Neuronal stem cell (in vitro differentiated cells): ENCODE data around the gene PID1.
"Not testable (repeated sequence)": the region's sequence is repeated elsewhere in the genome, so short reads cannot be mapped to it uniquely, and the experiment has no call there.

Source experiments
- DNase-seq: peaks from one replicate; pipeline ENCODE4 v3.0.0-alpha.2; 2013; ENCODE audit warnings: low spot score
- H2AFZ ChIP-seq: one replicate; pipeline ENCODE4 v1.6.1; 2013; ENCODE audit warnings: mild to moderate bottlenecking, low read length, inconsistent platforms
- H2AK5ac ChIP-seq: 2 replicates; pipeline ENCODE4 v1.6.1; 2013; ENCODE audit warnings: low read depth, mild to moderate bottlenecking, inconsistent platforms, low read length, moderate library complexity, mixed read lengths
- H2BK120ac ChIP-seq: 2 replicates; pipeline ENCODE4 v1.6.1; 2013; ENCODE audit warnings: low read depth, mild to moderate bottlenecking, inconsistent platforms, low read length, moderate library complexity, mixed read lengths
- H2BK12ac ChIP-seq: one replicate; pipeline ENCODE4 v1.6.1; 2013; ENCODE audit warnings: low read length, inconsistent platforms
- H2BK15ac ChIP-seq: 2 replicates; pipeline ENCODE4 v1.6.1; 2013; ENCODE audit warnings: mild to moderate bottlenecking, low read length, inconsistent platforms, mixed read lengths
- H2BK5ac ChIP-seq: one replicate; pipeline ENCODE4 v1.6.1; 2013; ENCODE audit warnings: inconsistent platforms, mild to moderate bottlenecking, low read length, moderate library complexity
- H3K14ac ChIP-seq: one replicate; pipeline ENCODE4 v1.6.1; 2013; ENCODE audit warnings: low read length, inconsistent platforms
- H3K18ac ChIP-seq: 2 replicates; pipeline ENCODE4 v1.6.1; 2013; ENCODE audit warnings: low read length, inconsistent platforms
- H3K23ac ChIP-seq: 2 replicates; pipeline ENCODE4 v1.6.1; 2013; ENCODE audit warnings: low read depth, mild to moderate bottlenecking, mixed read lengths, low read length, inconsistent platforms; ENCODE audit not compliant: poor library complexity
- H3K27ac ChIP-seq: replicated peaks from 3 replicates; pipeline ENCODE4 v1.5.1; 2013; ENCODE audit warnings: low read length, inconsistent platforms
- H3K27me3 ChIP-seq, 3 experiments: 2 replicates each; pipeline ENCODE4 v1.6.1; 2013; ENCODE audit warnings: low read length in 3 of 3, mild to moderate bottlenecking in 2 of 3, inconsistent platforms in 1 of 3, low read depth in 1 of 3, mixed read lengths in 1 of 3, moderate library complexity in 1 of 3; ENCODE audit not compliant: control insufficient read depth in 3 of 3, insufficient read depth in 3 of 3
- H3K36me3 ChIP-seq, 2 donors: replicated peaks in 1 of 2; 2 replicates each; pipeline ENCODE4 v1.6.1; 2013; ENCODE audit warnings: low read length in 2 of 2; ENCODE audit not compliant: control insufficient read depth in 2 of 2, insufficient read depth in 2 of 2
- H3K4ac ChIP-seq: 2 replicates; pipeline ENCODE4 v1.6.1; 2013; ENCODE audit warnings: inconsistent platforms, mild to moderate bottlenecking, low read length, moderate library complexity
- H3K4me1 ChIP-seq, 2 donors: 1 replicate in 1 of 2; 2 replicates in 1 of 2; pipeline ENCODE4 v1.6.1; 2013; ENCODE audit warnings: low read length in 2 of 2, low read depth in 1 of 2; ENCODE audit not compliant: control insufficient read depth in 2 of 2, insufficient read depth in 1 of 2
- H3K4me2 ChIP-seq: one replicate; pipeline ENCODE4 v1.6.1; 2013; ENCODE audit warnings: mild to moderate bottlenecking, low read length, inconsistent platforms; ENCODE audit not compliant: insufficient read depth, poor library complexity, severe bottlenecking
- H3K4me3 ChIP-seq, 2 donors: 2 replicates each; pipeline ENCODE4 v1.5.1; 2013; ENCODE audit warnings: low read length in 2 of 2, mild to moderate bottlenecking in 2 of 2, inconsistent platforms in 1 of 2, moderate library complexity in 1 of 2
- H3K79me1 ChIP-seq: one replicate; pipeline ENCODE4 v1.6.1; 2013; ENCODE audit warnings: low read depth, mild to moderate bottlenecking, inconsistent platforms, low read length, moderate library complexity
- H3K9ac ChIP-seq: one replicate; pipeline ENCODE4 v1.6.1; 2013; ENCODE audit warnings: mild to moderate bottlenecking, low read depth, low read length, inconsistent platforms; ENCODE audit not compliant: poor library complexity
- H3K9me3 ChIP-seq, 2 donors: replicated peaks in 1 of 2; 2 replicates each; pipeline versions ENCODE3 to v1.6.1; 2013; ENCODE audit warnings: low read length in 2 of 2, mild to moderate bottlenecking in 2 of 2, inconsistent platforms in 1 of 2, low read depth in 1 of 2, mixed read lengths in 1 of 2, moderate library complexity in 1 of 2; ENCODE audit not compliant: control insufficient read depth in 2 of 2, insufficient read depth in 1 of 2
- H4K8ac ChIP-seq: one replicate; pipeline ENCODE4 v1.6.1; 2013; ENCODE audit warnings: low read depth, mild to moderate bottlenecking, inconsistent platforms, low read length, moderate library complexity
- H4K91ac ChIP-seq: one replicate; pipeline ENCODE4 v1.6.1; 2013; ENCODE audit warnings: low read length, low read depth, mild to moderate bottlenecking, inconsistent platforms; ENCODE audit not compliant: poor library complexity
- WGBS, 2 donors: extraction: QIAGEN DNeasy Blood & Tissue Kit; methylation state at CpG; one replicate each; pipeline ENCODE4 v1.1.7; 2013; ENCODE audit warnings: missing lambda C conversion rate in 2 of 2, mixed read lengths in 1 of 2; ENCODE audit not compliant: insufficient read length in 2 of 2, insufficient replicate concordance in 1 of 2; ENCODE audit errors: extremely low coverage in 2 of 2; 5-methylcytosine and 5-hydroxymethylcytosine counted together

The PID1 gene

DNA sequence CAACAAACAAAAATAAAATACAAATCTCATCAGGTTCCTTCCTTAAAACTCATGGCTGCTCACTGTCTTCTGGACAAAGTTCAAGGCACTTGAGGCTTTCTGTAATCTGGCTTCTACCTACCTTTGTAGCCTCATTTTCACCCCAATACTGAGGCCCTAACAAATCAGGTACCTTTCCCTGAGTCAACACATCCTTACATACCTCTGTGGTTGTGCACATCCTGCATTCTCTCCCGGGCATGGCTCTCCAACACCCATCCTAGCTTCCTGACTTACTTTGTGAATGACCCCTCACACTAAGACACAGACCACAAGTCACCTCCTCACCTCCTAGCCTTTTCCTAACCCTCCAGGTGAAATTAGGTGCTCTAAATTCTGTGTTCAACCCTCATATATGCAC lies 190.9 kb downstream of the PID1 start:
- no peaks in the 10 kb centered on the region for H3K27me3 ChIP-seq
- peaks cover 0 to 1% of the 10 kb centered on the region in 2 donors for H3K9me3 ChIP-seq
- no peaks in the 10 kb centered on the region for H3K79me1 ChIP-seq
- H3K23ac ChIP-seq: no peak overlapping the region
- no peak overlapping the region for H3K14ac ChIP-seq
- H3K9ac ChIP-seq: no peak overlapping the region
- no peak overlapping the region for H3K27ac ChIP-seq
- DNase-seq: no peak
- no peaks in the 10 kb centered on the region for H3K4me1 ChIP-seq
- H2BK12ac ChIP-seq: no peak overlapping the region
- no peak overlapping the region for H2BK15ac ChIP-seq
- H3K4me3 ChIP-seq: no peak overlapping the region
- H3K18ac ChIP-seq: no peak overlapping the region
- H4K91ac ChIP-seq: no peak overlapping the region
- no peak overlapping the region for H4K8ac ChIP-seq
- H3K4ac ChIP-seq: no peak overlapping the region
- H3K4me2 ChIP-seq: no peak overlapping the region
- H3K36me3 ChIP-seq: no peaks in the 10 kb centered on the region
- H2AK5ac ChIP-seq: no peak overlapping the region
- H2BK120ac ChIP-seq: no peak overlapping the region
- WGBS, 2 donors: no CpG with 5 or more reads among the region's 1 CpG
- no peak overlapping the region for H2AFZ ChIP-seq
- no peak overlapping the region for H2BK5ac ChIP-seq

DNA sequence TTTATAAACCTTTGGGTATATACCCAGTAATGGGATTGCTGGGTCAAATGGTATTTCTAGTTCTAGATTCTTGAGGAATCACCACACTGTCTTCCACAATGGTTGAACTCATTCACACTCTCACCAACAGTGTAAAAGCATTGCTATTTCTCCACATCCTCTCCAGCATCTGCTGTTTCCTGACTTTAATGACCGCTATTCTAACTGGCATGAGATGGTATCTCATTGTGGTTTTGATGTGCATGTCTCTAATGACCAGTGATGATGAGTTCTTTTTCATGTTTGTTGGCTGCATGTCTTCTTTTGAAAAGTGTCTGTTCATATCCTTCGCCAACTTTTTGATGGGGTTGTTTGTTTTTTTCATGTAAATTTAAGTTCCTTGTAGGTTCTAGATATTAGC lies 194.2 kb downstream of the PID1 start:
- H2BK12ac ChIP-seq: not testable (repeated sequence)
- no CpG with 5 or more reads among the region's 2 CpGs for WGBS, 2 donors

DNA sequence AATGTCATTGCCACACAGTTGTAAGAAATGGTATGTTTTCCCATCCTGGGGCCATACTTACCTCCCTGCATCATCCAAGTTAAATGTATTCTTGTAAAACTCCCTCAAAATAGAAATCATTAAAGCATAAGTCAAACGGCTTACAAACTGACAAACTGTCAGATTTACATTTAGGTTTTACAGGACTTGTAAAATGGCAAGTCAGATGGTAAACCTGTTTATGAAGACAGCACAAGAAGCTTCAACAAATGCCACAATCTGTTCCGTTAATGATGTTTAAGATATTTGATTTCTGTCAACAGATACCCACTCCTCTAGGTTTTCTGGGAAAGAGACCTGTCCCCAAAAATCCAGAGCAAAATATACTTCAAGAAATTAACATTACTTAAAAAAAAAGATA lies 197.2 kb downstream of the PID1 start:
- H3K23ac ChIP-seq: no peak overlapping the region
- no peak overlapping the region for H3K9ac ChIP-seq
- no peak overlapping the region for H3K4me2 ChIP-seq
- no peaks in the 10 kb centered on the region for H3K4me1 ChIP-seq
- no peak for DNase-seq
- no peak overlapping the region for H4K91ac ChIP-seq
- H3K14ac ChIP-seq: no peak overlapping the region
- no peak overlapping the region for H3K4me3 ChIP-seq
- WGBS, 2 donors: no CpG with 5 or more reads among the region's 2 CpGs
- H3K18ac ChIP-seq: no peak overlapping the region
- no peaks in the 10 kb centered on the region for H3K9me3 ChIP-seq
- H2BK12ac ChIP-seq: no peak overlapping the region
- H2BK15ac ChIP-seq: no peak overlapping the region
- no peak overlapping the region for H2AK5ac ChIP-seq
- no peak overlapping the region for H3K4ac ChIP-seq
- no peak overlapping the region for H4K8ac ChIP-seq
- H3K36me3 ChIP-seq: no peaks in the 10 kb centered on the region
- no peak overlapping the region for H2BK5ac ChIP-seq
- no peak overlapping the region for H3K27ac ChIP-seq
- H2AFZ ChIP-seq: no peak overlapping the region
- H3K27me3 ChIP-seq: no peaks in the 10 kb centered on the region
- no peak overlapping the region for H2BK120ac ChIP-seq
- H3K79me1 ChIP-seq: no peaks in the 10 kb centered on the region

More for the DNA sequence above, 194.2 kb downstream of the PID1 start:
- H3K9me3 ChIP-seq, H2BK5ac ChIP-seq, H2AK5ac ChIP-seq, H4K8ac ChIP-seq, H3K27me3 ChIP-seq, H2AFZ ChIP-seq, H3K9ac ChIP-seq, H3K36me3 ChIP-seq, DNase-seq, H3K27ac ChIP-seq, H2BK15ac ChIP-seq, H3K4ac ChIP-seq, H4K91ac ChIP-seq, H3K4me2 ChIP-seq, H3K79me1 ChIP-seq, H3K4me3 ChIP-seq, H3K4me1 ChIP-seq, H3K23ac ChIP-seq, H3K18ac ChIP-seq, H2BK120ac ChIP-seq, H3K14ac ChIP-seq: not testable (repeated sequence)

DNA sequence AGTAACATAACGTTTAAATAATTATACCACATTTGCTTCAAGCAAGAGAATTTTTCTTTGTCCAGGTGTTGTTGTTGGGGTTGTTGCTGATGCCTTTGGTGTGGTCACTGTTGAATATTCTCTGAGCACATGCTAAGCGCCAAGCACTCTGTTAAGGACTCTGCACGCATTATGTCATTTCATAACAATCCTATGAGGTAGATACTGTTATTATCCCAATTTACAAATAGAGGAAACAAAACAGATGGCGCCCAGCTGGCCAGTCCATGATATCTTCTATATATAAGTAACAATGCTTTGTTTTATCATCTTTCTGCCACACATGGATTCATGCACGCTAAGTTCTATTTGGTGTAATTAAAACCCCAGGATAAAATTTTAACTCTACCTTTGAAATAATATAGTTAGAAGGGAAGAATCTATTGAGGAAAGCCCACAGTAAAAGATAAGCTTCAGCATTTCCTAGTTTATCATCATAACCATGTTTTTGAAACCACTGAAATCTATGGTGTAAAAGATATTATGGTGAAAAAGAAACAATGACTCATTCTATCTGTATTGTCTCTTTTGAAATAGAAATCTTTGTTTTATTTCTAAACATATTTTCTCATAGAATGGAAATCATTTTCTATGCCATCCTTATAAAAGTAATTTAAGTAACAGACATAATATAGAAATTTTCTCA lies 199.7 kb downstream of the PID1 start:
- no peak overlapping the region for H3K23ac ChIP-seq
- H3K36me3 ChIP-seq: no peaks in the 10 kb centered on the region
- H2BK5ac ChIP-seq: no peak overlapping the region
- no peak overlapping the region for H3K18ac ChIP-seq
- H3K4ac ChIP-seq: no peak overlapping the region
- H4K91ac ChIP-seq: no peak overlapping the region
- H3K14ac ChIP-seq: no peak overlapping the region
- no peak overlapping the region for H3K27ac ChIP-seq
- no CpG with 5 or more reads among the region's 5 CpGs for WGBS, 2 donors
- H3K27me3 ChIP-seq: no peaks in the 10 kb centered on the region
- H4K8ac ChIP-seq: no peak overlapping the region
- no peak overlapping the region for H2BK15ac ChIP-seq
- DNase-seq: no peak
- no peak overlapping the region for H3K4me2 ChIP-seq
- no peak overlapping the region for H3K9ac ChIP-seq
- no peaks in the 10 kb centered on the region for H3K79me1 ChIP-seq
- H3K4me3 ChIP-seq: no peak overlapping the region
- no peak overlapping the region for H2AFZ ChIP-seq
- H2AK5ac ChIP-seq: no peak overlapping the region
- no peak overlapping the region for H2BK120ac ChIP-seq
- no peak overlapping the region for H2BK12ac ChIP-seq
- H3K9me3 ChIP-seq: no peaks in the 10 kb centered on the region
- H3K4me1 ChIP-seq: no peaks in the 10 kb centered on the region
